Omental fat pad (tissue), 4 donors: ENCODE data around the gene LRRC8B. TPM values are rescaled to one million over a fixed set of nuclear protein-coding genes. Genes with fewer than 3 reads are reported as not detected.

Experiments
- ATAC-seq: fragments of 150-250 bp; one replicate; pipeline ENCODE4 v1.9.1; 2016; ENCODE audit warnings: mild to moderate bottlenecking, moderate library complexity; ENCODE audit not compliant: low FRiP score
- DNase-seq: peaks from one replicate; pipeline ENCODE4 v3.0.0-alpha.2; 2019; ENCODE audit warnings: low spot score
- total RNA-seq, 4 donors: library from RNA; depleted of rRNA; stranded (reverse); fragments of >200 nt; gene quantifications; one replicate each; pipeline ENCODE4 v1.1.0, GENCODE V29; 2016
- TF ChIP-seq, protein P1 (sequence below), 3 donors: fragments of 450-650 bp; IDR thresholded peaks; one replicate each; pipeline ENCODE4 v1.5.1; 2016 to 2017; ENCODE audit warnings: antibody characterized with exemption in 3 of 3, mild to moderate bottlenecking in 3 of 3, moderate library complexity in 2 of 3

The LRRC8B gene
- total RNA-seq, 4 donors from 2014 or later = 5.7 to 30.3 (median 10.7) TPM

DNA sequence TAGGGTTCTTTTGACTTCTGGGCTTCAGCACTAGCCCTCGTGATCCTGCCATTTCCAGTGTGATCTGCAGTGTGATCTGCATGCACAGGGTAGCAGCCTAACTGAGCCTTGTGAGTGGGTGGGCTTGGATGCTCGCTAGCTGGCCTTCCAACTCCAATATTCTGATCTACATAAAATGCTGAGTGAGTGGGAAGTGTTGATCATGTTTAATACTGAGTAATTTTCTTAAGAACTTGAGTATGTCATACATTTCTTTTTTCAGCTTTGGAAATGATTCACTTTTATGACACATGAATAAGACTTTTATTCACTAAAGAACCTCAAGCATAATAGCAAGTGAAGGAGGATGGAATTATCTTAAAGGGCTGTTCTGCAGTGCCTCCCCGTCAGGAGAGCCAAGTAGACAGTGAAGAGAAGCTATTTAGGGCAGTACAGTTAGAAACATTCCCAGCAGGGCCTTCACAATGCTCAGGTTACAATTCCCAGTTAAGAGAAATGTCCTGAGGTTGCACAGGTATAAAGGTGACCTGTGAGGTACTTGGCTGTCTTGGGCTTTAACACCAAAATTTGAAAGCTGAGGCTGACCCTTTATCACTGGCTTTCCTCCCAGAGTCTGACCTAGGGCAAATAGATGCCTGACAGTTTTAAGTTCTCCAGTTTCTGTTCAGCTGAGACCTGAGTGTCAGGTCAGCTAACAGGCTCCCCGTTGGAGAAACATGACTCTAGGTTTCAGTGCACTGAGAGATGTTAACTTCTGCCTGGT, 79.2 kb downstream of the LRRC8B start:
- ATAC-seq (no peak), DNase-seq (no peak)
- TF ChIP-seq, protein P1, sequence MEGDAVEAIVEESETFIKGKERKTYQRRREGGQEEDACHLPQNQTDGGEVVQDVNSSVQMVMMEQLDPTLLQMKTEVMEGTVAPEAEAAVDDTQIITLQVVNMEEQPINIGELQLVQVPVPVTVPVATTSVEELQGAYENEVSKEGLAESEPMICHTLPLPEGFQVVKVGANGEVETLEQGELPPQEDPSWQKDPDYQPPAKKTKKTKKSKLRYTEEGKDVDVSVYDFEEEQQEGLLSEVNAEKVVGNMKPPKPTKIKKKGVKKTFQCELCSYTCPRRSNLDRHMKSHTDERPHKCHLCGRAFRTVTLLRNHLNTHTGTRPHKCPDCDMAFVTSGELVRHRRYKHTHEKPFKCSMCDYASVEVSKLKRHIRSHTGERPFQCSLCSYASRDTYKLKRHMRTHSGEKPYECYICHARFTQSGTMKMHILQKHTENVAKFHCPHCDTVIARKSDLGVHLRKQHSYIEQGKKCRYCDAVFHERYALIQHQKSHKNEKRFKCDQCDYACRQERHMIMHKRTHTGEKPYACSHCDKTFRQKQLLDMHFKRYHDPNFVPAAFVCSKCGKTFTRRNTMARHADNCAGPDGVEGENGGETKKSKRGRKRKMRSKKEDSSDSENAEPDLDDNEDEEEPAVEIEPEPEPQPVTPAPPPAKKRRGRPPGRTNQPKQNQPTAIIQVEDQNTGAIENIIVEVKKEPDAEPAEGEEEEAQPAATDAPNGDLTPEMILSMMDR (IDR thresholded peaks at IDR 0.05) = no peak

DNA sequence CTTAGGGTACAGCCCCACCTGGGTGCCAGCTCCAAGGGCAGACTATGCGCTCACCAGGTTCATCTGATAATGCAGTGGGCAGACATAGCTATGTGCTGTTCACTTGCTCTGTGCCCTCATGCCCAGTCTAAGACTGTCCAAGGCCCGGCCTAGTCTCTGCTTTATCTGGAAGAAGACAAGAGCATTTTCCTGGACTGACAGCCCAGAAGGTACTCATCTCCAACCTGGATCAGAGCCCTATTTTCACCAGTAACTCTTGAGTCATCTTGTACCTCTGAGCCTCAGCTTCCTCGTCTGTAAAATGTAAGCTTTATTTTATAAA, 79.7 kb downstream of the LRRC8B start:
- ATAC-seq (no peak), DNase-seq (no peak)
- TF ChIP-seq, protein P1 (IDR thresholded peaks at IDR 0.05) = no peak

DNA sequence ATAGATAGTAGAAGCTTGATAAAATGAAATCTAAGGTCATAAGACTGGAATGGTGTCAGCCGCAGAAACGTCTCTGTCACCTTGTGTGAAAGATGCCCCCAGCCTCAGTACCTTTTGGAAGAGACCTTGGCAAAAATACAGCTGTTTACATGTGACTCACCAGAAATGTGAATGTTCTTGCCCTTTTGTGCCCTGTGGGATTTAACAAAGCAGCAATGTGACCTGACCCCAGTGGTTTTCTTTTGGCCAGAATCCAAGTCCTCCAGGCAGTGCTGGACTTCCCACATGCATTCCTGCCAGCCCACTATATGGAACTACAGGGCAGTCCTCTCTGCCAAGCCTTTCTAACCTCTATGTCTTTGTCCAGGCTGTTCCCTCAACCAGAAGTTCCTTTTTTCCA, 81.1 kb downstream of the LRRC8B start:
- no peak for ATAC-seq
- DNase-seq = no peak
- TF ChIP-seq, protein P1 (IDR thresholded peaks at IDR 0.05) = no peak

DNA sequence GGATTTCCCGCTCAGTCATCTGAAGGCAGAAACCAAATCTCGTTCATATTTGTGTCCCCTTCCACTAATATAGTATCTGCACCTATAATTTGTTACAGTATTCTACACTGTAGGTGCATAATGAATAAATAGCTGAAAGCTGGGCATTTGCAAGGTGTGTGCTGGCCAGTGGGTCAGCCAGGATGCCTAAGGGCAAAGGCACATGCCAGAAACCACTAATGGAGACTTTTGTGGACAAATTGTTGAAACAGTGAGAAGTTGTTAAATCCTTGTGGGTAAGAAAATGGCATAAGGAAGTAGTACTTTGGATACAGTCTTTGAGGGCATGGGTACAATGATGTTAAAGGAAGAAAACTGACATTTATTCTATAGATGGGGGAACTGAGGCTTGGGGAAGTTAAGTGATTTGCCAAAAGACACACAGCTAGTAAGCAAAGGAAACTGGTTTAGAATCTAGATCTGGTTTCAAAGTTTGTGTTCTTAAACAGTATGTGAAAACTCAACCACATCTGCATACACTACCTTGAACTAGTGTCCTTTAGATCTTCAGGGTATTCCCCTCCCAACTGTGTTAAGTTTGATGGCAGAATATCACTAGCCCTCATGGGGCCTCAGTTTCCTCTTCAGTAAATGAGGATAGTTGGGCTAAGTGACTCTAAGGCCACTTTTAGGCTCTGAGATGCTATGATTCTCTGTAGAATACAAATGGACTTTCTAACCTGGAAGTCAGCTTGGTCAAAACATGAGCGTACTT, 81.8 kb downstream of the LRRC8B start:
- ATAC-seq (no peak), DNase-seq (no peak)
- TF ChIP-seq, protein P1 (IDR thresholded peaks at IDR 0.05) = no peak

DNA sequence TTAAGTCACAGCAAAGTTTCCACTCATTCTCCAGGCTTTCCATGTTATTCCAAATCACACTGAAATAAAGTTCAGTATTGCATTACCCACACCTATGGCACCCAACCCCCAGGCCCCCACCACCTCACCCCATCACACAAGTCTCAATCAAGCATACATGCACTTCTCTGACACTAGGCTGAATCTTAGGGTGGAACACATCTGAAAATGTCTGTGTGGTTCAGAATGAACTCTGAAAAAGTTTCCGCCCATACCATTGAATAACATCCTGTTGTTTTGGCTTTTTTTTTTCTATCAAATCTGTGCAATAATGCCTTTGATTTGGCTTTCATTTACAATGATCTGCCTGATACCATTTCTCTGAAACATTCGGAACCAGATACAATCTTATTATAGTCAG, 82.5 kb downstream of the LRRC8B start:
- ATAC-seq (no peak), DNase-seq (no peak)
- TF ChIP-seq, protein P1 (IDR thresholded peaks at IDR 0.05) = no peak

DNA sequence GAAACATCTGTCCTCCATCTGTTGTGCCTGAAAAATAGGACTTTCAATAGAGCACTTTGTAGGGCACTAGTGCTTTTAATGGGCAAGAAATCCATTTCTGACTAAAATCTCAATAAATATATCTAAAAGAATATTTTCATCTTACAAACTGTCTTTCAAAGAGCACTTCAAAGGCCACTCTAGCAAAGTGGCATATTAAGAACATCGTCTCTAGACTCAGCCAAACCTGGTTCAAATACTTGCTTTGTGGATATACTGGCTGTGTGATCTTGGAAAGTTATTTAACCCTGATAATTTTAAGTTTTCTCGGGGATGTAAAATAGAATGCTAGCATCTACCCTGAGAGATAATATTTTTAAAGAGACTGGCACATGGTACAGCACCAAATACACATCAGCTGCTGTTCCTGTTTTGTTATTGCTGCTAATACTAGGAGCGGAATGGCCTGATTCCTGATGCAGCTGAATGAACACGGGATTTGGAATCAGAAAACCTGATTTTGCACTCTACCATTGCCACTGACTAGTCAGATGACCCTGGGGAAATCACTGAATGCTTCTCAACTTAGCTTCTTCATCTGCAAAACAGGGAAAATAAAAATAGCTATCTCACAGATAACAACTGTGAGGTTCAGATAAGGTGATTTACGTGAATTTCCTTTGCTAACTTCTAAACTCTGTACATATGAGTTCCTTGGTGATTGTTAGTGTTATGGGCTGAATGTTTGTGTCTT, 83.1 kb downstream of the LRRC8B start:
- ATAC-seq (no peak), DNase-seq (no peak)
- TF ChIP-seq, protein P1 (IDR thresholded peaks at IDR 0.05) = no peak
